ENCODE measurements around the gene SDC1.

Gene SDC1

GRCh38 chr2:20227894-20228505 is 3.1 kb upstream of the SDC1 start:
- DNase-seq, result no peak

GRCh38 chr2:20226152-20226545 is 1.2 kb upstream of the SDC1 start:
- no peak for DNase-seq

DNA sequence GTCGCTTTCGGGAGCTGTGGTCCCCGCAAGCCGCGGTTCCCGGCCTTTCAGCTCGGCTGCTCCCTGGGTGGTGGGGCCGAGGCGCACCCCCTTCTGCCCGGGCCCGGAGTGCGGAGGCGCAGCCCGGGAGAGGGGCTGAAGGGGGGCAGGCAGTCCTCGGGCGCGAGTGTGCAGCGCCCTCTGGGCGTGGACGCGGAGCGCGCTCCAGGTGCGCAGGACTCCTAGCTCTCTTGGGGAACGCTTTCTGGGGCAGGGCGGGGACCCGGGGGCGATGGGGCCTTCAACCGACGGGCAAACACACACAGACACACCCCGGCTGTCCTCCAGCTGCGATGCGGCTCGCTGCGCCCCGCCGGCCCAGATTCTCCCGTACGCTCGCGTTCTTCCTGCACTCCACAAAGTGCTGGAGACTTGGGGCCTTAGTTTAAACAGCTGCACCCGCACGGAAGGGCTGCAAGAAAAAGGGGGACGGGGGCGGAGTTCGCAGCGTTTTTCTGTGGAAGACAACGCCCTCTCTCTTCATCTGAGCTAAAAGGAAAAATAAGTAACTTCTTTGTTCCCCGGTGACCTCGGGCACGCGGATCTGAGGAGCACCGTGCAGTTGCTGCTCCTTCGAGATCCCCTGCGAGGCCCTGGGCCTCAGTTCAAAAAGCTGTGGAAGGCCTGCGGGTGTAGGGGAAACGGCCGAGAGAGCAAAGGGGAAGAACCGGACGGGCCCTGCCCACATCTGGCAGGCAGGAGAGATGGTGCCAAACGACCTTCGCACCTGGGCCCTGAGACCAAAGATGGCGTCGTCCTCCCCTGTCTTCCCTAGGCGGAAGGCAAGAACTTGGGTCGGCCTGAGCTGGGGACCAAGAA is 593 bp upstream of the SDC1 start:
- peak in 1 of 2 experiments; percentile 51 for DNase-seq

DNA sequence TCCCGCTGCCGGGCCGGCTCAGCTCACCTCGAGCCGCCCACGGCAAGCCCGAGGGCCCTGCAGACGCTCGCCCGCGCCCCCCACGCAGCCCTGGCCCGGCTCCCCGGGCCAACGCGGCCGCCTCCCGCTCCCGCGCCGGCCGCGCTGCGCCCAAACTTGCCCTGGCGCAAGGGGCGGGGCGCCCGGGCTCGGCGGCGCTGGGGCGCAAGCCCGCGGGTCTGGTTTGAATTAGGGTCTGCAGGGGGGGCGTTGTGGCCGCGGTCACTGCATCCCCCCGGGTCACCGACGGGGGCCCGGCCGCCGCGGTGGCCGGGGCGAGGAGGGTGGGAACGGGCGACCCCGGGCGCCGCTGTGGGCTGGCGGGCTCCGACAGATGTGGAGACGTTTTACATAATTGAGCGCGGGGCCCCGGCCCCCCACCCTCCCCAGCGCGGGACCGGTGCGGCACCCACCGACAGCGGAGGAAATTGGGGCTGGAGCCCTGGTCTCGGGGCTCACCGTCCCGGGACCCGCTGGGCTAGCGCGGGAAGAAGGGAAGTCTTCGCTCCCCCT is 690 bp downstream of the SDC1 start:
- no peak for DNase-seq

- DNase-seq, result peak in 1 of 2 experiments; percentile 62
Measured at GRCh38 chr2:20223407-20224163, 1.3 kb downstream of the SDC1 start.

DNA sequence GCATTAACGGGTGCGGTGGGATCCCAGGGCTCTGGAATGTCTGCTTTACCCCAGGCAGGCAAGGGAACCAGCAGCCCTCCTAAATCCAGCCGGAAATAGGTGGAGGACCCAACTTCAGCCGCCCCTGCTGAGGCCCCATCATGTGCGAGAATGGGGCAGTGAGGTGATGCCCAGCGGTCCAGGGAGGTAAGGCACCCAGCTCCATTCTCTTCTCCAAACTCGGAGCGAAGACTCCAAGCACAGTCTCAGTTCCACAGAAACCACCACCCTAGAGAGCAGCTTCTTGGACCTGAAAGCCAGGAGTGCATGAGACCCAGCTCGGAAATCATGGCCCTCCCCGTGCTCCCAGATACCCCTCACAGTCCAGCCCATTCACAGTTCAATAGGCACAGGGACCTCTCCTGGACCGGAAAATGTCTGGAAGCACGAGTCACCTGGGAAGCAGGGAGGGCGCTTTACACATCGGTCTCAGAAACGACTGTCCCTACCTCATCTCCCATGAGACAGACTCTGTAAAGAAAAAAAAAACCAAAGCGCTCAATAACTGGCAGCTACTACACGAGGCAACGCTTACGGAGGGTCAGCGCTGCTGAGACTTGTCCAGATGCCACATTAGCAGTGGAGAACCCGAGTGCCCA is 2.0 kb downstream of the SDC1 start:
- DNase-seq, result no peak

DNA sequence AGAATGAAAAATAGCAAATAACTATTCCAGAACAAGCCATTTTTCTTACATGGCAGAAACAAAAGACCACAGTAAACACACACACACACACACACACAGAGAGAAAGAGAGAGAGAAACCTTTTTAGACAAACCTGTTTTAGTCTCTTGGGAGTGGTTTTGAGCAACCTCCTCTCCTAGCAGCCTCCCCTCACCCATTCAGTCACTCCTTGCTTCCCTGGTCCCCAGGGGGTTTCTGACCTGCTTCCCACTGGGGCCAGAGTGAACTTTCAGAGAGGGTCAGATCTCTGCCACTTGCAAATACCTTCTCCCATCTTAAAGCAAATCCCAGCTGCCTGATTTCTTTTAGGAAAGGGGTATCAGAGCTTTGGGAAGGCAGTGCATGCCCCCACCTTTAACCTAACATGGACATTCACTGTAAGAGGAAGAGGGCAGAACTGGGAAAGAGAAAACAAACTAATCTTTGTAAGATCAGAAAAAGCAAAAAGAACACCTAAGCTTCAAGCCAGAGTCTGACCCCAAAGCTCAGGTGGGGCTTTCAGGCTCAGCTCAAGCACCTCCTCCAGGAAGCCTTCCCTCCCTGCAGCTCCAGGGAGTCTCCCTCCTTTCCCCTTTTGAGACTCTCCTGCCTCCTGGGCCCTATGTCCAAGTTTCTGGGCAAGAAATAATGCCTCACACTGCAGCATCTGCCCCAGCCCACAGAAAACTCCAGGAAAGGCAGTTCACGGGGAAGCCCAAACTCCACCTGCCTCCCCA is 2.7 kb downstream of the SDC1 start:
- DNase-seq, result no peak

GRCh38 chr2:20221555-20221973 is 3.4 kb downstream of the SDC1 start:
- DNase-seq, result no peak

DNA sequence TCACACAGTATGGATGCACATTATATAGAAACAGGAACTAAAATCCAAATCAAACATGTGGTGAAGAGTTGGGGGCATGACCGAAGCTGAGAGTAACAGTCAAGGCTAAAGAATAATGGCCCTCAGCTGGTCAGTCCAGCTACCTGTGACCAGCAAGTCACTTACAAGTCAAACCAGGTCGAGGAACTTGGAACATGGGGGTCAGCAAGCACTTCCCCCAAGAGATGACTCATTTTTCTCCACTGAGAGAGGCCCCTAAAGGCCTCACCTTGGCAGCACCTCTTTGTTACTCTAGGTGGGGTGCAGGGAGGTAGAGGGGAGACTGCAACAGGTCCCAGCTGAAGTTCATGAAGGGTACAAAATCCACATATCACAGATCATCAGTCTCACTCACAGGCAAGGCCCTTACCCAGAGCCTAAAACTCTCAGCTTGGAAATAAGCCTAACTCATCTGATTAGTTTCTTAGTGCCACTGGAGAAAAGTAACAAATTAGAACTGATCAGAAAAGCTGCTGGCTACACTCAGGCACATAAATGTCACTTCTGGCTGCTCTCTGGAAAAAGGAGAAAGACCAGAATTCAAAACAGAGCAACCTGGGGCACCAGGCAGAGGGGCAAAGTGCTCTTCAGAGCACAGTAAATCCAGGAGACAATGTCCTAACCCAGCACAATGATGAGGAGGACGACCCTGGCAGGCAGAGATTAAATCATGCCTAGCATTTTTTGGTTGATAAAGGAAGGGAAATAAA is 4.0 kb downstream of the SDC1 start:
- DNase-seq, result no peak

DNA sequence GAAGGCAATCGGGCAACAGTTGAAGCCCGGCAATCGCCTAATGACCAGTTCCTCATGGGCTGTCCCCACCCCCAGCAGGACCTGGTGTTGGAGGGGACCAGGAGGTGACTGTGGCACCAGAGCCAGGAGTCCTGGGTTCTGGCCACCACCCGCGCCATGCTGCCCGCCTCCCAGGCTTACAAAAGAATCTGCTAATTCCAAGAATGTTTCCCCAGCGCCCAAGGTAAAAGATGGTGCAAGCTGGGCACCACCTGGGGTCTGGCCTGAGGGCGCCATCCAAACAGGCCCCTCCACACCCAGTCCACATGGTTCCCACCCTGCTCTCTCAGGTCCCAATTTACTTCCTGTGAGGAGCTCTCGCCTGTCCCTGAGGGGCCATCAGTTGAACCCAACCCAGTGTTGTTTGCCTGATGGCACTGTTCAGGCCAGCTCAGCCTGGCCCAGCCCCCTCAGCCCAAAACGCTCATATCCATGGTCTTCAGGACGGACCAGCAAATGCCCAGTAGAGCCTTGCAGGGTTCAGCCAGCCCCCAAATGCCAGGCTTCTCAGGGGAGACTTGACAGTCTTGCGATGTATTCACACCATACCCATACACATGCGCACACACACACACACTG is 5.1 kb downstream of the SDC1 start:
- no peak for DNase-seq

- no peak for DNase-seq
Measured at GRCh38 chr2:20218331-20219320, 6.3 kb downstream of the SDC1 start.

DNA sequence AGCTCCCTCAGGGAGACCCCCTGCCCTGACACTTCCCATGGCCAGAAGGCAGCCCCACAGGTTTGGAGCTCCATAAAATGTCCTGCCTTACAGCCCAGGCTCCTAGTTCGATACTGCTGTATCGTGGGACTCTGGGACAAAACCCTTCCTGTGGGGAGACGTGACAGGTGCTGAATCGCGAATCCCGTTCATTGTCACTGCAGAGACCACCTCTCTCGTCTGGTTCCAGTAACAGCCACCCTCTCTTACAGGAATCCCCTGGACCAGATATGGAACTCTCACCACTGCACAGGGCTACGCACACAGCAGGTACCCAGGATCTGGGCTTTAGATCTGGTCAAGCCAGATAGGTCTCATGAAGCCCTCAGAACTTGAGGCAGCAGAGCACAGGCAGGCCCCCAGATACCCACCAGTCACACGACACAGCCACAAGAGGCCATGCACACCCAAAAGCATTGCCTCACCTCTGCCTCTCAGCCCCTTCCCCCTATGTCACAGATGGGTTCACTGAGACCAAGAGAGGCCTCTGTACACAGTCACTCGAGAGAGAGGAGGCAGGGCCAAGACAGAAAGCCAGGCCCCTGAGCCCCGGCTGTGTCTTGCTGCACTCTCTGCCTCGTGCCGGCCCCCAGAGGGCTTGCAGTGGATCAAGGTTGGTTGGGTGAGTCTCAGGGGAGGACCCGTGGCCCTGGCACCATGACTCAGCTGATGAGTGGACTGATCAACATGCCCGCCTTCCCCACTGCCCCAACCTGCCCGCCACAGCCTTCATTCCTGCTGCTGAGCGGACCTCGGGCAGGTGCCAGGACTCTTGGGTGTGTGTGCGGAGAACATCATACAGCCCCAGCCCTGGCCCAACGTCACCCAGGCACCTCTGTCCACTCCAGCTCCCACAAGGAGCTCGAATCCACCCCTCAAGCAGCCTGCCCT is 7.6 kb downstream of the SDC1 start:
- no peak for DNase-seq

DNA sequence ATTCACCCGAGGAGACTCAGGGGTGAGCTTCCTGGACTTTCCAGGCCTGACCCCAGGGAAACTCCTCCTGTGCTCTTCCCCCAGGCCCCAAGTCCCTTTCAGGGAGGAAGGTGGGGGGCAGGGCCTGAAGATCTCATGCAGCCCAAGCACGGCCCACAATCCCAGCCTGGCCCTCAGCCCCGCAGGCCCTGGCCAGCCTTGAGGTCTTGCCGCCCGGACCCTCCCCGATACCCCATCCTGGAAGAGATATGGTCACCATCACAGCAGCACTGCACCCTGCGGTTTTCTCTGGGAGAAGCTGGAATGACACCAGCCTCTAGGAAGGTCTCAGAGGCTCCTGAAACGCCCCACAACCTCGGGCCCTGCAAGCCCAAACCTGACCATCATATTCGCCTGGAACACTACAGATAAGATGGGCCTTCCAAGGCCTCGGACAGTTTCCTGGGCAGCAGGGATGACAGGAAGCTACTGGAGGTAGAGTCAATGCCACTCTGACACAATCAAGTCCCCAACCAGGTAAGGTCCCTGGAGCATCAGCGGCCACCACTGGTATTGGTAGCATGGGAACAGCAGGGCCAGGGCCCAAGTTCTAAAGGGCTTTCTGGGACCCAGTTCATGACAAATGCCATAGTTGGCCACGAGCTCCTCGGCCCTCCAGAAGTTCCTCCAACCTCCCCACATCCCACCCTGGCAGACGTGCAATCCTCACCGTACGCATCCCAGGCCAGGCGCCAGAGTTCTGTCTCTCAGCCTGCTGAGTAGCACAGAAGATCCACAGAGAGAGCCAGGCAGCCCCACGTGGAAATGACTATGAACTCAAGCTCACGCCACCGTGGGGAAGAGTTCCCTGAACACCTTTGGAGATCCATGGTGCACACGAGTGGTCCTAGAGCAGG is 8.6 kb downstream of the SDC1 start:
- no peak for DNase-seq

GRCh38 chr2:20215183-20216040 is 9.5 kb downstream of the SDC1 start:
- no peak for DNase-seq

GRCh38 chr2:20214566-20215182 is 10.3 kb downstream of the SDC1 start:
- no peak for DNase-seq
